Measurements from ENCODE around the gene LIMA1.
"Not testable (repeated sequence)": the region's sequence is repeated elsewhere in the genome, so short reads cannot be mapped to it uniquely, and the experiment has no call there.

LIMA1 gene

DNA sequence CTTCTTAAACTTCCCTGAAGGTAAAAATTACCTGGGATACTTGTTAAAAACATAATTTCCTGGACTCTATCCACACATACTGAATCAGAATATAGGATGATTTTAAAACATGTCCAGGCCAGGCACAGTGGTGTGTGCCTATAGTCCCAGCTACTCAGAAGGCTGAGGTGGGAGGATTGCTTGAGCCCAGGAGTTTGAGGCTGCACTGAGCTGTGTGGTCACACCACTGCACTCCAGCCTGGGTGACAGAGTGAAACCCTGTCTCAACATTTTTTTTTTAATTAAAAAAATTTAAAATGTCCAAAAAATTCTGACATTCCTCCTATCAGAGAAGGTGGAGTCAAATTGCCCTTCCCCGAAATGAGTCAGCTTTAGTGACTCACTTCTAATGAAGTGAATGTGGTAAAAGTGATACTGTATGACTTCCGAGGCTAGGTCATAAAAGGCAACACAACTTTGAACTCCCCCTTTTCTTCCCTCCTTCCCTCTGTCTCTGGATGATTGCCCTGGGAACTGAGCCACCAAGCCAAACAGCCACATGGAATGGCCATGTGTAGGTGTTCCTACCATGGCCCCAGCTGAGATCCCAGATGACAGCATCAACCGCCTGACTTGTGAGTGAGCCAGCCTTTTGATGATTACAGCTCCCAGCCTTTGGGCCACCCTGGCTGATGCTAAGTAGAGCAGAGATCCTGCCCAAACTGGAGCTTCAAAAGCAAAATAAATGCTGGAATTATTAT is 36.3 kb downstream of the LIMA1 start:
- DNase-seq, result peak; percentile 30 to 51

DNA sequence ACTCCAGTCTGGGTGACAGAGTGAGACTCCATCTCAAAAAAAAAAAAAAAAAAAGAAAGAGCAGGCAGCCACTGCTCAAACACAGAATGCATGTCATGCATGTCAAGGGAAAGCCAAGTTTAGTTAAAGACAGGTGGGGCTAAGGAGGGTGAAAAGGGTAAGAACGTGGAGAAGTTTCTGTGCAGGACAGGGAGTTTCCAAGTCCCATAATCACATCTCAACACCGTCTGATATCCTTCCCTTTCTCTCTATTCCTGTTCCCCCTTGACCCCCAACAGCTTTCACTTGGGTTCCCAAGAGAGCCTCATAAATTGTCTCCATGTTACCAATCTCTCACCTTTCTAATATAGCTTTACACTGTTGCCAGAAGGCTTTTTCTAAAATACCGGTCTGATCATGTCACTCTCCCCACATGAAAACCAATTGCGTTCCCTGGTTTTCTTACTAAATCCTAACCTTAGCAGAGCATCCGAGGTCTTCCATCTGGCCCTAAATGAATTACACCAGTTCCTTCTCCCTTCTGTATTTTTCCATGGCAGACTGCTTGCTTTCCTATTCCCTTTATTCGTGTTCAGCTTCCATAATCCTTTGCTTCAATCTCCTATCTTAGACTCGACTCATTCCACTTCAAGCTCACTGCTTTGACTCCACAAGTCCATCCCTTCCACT is 37.0 kb downstream of the LIMA1 start:
- DNase-seq, result no peak

DNA sequence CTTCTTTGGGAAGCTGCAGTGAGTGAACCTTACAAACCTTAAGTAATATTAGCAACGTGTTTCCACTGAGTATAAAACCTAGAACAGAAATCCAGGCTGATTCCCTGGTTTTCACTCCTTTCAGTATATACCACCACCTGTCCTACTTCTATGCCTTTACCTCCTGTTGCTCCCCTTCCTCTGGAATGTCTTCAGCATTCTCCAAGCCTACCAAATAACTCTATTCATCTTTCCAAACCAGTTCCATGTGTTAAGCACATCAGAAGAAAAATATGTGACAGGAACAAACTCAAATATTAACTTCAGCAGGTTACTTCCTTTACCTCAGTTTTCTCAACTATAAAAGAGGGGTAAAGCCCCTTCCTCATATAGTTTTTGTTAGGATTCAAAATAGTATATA is 39.8 kb downstream of the LIMA1 start:
- no peak for DNase-seq

DNA sequence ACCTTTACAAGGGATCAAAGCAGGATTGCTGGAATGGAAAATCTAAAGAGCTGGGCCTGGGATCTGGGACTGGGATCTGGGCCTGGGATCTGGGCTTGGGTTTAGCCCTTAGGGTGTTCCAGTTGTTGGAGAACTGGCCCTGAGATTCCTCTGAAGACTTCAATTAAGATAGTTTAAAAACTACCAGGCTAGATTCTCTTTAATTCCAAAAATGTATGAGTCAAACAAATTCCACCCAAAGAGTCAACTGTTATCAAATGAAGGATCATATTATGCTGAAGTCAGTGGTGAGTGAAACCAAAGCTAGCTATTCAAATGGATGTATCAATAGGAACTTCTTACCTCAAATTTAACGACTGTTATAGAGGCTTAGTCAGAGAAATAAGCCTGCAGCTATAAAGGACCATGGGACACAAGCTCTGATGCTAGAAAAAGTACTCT is 40.5 kb downstream of the LIMA1 start:
- DNase-seq, result no peak

DNA sequence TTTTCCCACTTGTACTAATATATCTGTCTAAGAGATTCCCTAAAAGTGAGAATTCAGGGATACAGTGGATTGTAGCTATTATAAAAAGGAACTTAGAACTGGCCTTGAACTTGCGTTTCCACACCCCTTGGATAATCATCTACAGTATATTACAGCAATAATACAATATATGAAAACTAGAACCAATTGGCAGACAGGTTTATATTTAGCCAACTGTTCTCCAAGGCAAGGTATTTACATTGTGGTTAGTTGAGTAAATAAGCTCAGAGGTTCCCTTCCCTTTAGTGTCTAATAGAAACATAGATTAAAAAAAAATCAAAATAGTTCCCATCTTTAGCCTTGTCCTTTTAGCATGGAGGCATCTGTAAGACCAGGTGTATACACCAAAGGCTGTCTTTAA is 42.1 kb downstream of the LIMA1 start:
- DNase-seq, result no peak

DNA sequence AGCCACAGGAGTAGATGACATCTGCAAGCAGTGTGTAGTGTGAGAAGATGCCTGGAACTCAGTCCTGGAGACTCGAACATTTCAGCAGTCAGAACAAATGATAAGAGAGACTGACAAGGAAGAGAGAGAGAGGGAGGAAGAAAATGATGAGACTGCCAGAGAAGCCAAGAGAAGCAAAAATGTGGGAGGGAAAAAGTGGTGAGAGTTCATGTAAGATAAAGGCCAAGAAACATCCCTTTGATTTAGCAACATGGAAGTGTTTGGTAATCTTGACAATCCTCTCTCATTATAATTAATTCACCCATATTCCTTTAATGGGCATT is 42.6 kb downstream of the LIMA1 start:
- DNase-seq, result no peak

DNA sequence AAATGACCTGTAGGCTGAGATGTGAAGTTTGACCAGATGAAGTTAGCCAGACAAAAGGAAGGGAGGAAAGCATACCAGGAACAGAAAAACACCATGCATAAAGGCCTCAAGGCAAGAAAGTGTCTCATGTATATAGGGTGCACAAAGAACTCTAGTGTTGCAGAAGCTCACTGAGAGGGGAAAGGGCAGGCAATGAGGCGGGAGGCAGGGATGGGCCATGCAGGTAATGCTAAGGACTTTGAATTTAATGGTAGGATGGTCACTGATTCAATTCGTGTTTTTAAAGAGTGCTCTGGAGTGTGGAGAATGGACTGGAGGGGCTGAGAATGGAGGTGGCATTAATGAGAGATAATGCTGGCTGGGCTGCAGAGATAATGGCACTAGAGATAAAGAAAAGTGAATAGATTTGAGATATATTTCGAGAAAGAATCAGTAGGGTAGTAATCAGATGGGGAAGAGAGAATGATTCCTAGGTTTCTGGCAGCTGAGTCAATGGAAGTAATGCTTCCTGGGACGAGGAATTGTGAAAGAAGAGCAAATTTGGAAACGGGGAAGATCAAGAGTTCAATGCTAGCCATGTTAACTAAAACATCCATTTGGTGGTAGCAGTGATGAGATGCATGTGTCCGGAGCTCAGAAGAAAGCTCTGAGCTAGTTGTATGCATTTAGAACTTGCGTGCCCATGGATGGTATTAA is 43.1 kb downstream of the LIMA1 start:
- DNase-seq, result no peak

DNA sequence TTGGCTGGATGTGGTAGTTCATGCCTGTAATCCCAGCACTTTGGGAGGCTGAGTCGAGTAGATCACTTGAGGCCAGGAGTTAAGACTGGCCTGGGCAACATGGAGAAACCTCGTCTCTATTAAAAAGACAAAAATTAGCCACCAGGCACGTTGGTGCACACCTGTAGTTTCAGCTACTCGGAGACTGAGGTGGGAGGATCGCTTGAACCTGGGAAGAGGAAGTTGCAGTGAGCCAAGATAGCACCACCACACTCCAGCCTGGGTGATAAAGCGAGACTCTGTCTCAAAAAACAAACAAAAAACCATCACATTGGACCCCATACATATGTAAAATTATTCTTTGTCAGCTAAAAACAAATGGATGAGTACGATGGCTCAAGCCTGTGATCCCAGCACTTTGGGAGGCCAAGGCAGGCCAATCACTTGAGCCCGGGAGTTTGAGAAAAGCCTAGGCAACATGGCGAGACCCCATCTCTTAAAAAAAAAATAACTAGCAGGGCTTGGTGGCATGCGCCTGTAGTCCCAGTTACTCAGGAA is 43.9 kb downstream of the LIMA1 start:
- no peak for DNase-seq

DNA sequence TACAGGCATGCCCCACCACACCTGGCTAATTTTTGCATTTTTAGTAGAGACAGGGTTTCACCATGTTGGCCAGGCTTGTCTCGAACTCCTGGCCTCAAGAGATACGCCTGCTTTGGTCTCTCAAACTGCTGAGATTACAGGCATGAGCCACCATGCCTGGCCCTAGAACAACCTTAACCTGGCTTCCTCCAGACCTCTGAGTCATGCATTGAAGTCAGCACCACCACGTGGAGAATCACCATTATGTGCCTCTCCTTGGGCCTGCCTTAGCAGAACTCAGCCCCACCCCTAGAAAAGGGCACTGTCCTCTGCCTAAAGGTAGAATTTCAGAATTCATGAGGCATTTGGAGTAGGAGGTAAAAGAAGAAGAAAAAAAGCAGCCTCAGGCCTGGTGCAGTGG is 49.0 kb downstream of the LIMA1 start:
- no peak for DNase-seq

DNA sequence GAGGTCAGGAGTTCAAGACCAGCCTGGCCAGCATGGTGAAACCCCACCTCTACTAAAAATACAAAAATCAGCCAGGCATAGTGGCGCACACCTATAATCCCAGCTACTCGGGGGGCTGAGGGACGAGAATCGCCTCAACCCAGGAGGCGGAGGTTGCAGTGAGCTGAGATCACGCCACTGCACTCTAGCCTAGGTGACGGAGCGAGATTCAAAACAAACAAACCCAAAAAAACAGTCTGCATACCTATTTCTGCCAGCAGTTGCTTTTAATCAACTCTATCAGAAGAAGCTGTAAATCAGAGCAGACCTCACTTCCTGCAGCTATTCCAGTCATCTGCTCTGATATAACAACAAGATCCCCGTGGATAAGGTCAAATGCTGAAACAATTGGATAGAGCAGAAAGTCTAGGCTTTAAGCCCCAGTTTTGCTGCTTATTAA is 50.5 kb downstream of the LIMA1 start:
- no peak for DNase-seq

DNA sequence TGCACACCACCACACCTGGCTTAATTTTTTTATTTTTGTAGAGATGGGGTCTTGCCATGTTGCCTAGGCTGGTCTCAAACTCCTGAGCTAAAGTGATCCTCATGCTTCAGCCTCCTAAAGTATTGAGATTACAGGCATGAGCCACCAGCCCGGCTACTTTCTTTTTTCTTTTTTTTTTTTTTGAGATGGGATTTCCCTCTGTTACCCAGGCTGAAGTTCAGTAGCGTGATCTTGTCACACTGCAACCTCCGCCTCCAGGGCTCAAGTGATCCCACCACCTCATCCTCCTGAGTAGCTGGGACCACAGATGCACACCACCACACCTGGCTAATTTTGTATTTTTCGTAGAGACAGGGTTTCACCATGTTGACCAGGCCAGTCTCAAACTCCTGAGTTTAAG is 51.1 kb downstream of the LIMA1 start:
- no peak for DNase-seq

DNA sequence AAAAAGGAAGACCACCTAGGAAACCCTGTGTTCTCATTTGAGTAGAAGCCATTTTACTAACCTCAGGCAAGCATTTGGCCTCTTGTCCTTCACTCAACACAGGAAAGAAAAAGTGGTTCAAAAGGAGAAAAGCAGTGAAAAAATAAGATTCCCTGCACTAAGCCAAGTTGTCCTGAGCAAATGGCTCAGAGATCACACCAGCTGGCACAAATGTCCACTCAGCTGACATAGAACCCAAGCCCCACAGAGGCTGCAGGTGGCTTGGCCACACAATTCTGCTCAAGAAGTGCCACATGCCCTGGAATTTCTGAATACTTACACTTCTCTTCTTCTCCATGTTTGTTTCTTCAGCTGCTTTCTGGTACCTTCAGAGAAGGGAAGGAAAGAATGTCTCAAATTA is 52.0 kb downstream of the LIMA1 start:
- DNase-seq, result no peak

DNA sequence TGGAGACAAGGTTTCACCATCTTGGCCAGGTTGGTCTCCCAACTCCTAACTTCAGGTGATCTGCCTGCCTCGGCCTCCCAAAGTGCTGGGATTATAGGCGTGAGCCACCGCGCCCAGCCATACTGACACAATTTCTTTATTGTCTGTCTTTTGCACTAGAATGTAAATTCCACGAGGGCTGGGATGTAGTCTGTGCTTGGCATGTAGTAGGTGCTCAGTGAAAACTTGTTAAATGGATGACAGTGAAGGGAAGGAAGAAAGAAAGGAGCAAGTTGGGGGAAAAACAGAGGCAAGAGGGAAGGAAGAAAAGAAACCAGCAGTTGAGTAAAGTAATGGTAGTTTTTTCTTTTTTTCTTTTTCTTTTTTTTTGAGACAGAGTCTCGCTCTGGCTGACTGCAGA is 53.1 kb downstream of the LIMA1 start:
- DNase-seq, result no peak

DNA sequence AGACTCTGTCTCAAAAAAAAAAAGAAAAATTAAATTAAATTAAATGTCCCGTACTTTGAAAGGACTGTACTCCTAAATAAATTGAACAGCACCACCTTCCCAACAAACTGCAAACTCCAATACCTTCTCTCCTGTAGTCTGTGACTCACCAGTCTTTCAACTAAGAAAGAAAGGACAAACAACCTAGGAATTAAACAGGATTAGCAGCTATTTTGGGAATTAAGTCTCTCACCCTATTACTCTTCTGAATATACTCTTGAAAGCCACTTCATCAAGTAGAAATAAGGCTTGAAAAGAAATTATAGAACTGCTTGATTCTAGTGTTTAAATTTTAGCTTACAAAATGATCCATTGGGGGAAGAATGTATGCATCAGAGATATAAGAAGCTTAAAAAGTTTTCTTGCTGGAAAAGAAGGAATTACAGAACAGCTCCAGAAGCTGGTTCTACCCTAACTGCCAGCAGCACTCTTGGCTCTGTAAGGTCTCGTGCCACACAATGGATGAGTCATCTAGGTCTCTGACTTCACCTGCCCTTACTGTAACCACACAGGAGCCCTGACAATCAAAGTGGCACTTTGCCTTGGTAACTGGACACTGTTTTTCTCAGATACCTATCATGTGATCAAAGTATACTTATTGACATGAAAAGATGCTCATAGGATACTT is 59.2 kb downstream of the LIMA1 start:
- DNase-seq, result peak in 1 of 2 donors; percentile 28

DNA sequence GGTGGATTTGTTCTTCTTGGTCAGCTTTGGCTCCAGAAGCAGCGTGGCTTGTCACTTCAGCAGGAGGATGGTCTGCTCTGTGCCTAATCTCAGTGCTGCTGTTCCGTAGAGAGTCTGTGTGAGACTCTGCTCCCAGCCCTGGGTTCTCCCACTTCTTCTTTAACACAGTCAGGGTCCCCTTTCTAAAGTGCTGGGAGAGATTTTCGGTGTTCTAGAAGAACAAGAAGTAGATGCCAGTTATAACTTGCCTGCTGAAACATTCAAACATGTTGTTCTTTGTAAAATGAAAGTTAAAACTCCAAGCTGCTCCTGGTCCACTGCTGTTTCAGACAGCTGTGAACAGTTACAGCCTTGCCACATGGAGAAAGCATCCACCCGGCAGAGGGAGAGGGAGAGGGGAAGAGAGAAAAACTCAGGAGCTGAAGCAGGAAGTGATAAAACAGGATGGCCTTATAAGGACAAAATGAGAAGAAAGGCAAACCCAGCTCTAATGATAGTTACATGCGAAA is 61.0 kb downstream of the LIMA1 start:
- no peak for DNase-seq

DNA sequence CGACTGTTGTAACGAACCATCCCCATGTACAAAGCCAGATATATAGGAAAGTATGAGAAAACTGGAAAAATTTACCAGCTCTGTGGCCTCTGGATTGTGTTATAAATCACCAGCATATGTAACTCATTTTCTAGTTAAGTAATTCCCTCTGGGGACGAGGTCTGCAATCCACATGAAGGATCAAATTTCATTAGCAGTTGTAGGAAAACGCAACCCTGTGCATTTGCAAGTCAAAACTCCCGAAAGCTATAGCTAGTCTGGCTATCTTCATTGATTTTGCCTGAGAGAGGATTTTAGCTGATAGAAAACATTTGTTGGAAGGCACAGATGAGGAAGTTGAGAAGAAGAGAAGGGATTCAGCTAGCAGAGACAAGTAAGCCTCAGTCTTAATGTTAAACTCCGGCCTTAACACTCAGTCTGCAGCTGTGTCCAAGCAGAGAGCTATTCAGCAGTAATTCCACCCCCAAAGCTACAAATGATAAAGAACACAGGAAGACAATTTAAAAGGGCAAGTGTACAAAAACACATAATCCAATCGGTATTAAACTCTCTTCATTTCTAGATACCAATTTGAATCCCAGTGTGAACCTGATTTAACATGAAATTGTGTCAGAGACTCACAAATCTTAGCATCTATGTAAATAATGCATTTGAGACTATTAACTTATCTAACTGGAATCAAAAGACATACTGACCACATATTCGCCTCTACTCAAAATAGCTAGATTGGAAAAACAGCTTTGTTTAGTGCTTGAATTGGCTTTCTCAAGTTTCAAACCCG is 61.9 kb downstream of the LIMA1 start:
- DNase-seq, result no peak

DNA sequence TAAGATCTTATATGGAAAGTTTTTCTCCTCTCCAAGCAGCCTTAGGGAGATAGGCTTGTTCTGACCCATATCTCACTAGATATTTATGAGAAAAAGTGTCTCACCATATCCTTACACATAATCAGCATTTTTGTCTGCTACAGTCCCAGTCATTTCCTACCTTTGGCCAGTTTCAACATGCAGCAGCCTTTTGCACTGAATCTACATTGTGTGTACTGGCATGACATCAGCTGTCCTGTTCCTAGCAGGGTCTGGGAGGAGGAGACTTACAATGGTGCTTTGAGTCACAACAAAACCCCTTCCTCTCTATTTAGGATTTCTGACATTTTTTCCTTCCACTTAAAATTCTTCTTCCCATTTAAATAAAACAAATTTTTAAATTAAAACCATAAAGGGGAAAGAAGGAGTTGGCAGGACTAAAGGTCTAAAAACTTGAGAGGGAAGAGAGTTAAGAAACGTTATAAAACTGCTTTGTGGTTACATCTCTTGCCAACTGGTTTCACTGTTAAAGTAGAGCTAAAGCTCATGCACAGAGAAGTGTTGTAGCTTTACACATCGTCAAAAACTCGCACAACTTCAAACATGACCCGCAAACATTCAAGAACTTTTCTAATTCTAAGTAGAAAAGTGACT is 62.8 kb downstream of the LIMA1 start:
- peak; percentile 32 to 41 for DNase-seq

DNA sequence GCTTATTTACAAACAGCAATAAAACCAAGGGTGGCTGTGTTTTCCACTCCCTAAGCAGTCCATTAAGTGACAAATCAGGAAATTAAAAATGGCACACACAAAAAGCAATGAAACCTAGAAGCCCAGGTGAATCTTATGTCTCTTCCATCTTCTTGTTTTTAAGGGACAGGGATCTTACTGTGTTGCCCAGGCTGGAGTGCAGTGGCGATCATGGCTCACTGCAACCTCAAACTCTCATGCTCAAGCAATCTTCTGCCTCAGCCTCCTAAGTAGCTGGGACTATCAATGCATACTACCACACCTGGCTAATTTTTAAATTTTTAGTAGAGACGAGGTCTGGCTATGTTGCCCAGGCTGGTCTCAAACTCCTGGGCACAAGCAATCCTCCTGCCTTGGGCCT is 63.8 kb downstream of the LIMA1 start:
- DNase-seq, result no peak

DNA sequence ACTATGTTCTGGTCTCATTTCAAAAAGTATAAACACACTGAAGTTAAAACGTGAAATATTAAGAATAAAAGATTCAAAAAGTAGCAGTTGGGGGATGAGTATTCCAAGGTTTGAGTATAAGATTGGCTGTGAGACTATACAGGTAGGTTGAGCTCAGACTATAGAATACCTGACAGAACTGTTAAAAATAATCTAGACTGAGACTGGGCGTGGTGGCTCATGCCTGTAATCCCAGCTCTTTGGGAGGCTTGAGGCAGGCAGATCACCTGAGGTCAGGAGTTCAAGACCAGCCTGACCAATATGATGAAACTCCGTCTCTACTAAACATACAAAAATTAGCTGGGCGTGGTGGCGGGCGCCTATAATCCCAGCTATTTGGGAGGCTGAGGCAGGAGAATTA is 64.3 kb downstream of the LIMA1 start:
- not testable (repeated sequence) for DNase-seq

DNA sequence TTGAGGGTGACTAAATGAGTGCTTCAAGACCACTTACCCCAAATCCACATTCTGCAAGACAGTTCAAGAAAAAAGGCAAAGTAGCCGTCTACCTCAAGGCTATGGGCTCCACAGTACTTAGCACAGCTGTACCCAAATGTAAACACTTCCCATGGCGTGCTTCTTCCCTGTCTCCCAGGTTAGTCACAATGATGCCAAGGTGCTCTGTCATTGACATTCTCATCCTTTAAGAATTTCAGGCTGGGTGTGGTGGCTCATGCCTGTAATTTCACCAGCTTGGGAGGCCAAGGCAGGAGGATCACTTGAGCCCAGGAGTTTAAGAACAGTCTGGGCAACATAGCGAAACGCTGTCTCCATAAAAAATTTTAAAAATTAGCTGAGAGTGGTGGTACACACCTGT is 64.9 kb downstream of the LIMA1 start:
- no peak for DNase-seq

DNA sequence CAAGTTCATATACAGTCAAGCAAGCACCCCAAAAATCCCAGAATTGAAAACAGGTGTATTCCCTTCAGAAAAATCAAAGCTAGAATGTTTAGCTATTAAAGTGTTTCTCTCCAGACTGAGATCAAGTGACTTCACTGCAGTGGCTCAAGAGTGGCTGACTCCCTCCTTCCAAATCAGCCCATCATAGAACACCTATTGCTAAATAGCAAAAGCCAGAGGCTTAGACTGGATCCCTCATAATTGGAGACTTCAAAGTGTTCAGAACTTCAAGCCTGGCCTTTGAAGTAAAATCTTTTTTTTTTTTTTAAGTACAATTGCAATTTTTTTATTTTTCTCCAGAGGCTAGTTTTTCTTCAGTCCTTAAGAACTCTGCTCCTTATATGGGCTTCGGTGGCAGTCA is 66.1 kb downstream of the LIMA1 start:
- DNase-seq, result no peak

DNA sequence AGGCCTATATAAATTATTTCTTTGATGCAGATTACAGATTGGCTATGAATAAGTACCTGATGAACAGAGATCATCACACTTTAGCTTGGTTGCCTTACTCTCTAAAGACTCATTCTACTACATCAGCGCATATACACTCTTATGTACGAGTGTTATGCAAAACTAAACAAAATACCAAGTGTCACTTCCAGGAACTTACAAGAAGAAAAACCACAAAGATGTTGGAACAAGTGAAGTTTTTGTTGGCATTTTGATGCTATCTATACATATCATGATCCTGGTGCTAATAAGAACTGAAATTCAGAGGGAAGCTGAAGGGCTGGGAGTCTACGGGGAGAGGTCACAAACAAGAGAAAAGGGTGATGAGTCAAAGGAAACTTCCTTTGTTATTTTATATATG is 68.3 kb downstream of the LIMA1 start:
- no peak for DNase-seq

All from stimulated activated CD4-positive, alpha-beta T cell treated with anti-CD3 and anti-CD28 coated beads, Interleukin-2, amount 100 ng/mL, for 48 hours (primary cell).